Sigmoid colon (tissue), 7 donors: ENCODE results near the gene GAL3ST1. TPM values are rescaled to one million over a fixed set of nuclear protein-coding genes. Genes with fewer than 3 reads are reported as not detected.

ENCODE experiments used
- DNase-seq: peaks from one replicate; pipeline ENCODE4 v3.0.0-alpha.2; 2019
- H3K27ac ChIP-seq, 4 donors: fragments of 200-600 bp; sonication (generic); one replicate each; pipeline ENCODE4 v1.5.1; 2016 to 2019; ENCODE audit warnings: mild to moderate bottlenecking in 1 of 4
- H3K27me3 ChIP-seq, 3 donors: fragments of 200-600 bp; sonication (generic); one replicate each; pipeline ENCODE4 v1.5.1; 2019; ENCODE audit warnings: mild to moderate bottlenecking in 1 of 3
- H3K36me3 ChIP-seq, 4 donors: fragments of 200-600 bp; sonication (generic); one replicate each; pipeline ENCODE4 v1.5.1; 2016 to 2019
- H3K4me1 ChIP-seq, 4 donors: fragments of 200-600 bp; sonication (generic); one replicate each; pipeline ENCODE4 v1.5.1; 2017 to 2019
- H3K4me3 ChIP-seq, 4 donors: fragments of 200-600 bp; sonication (generic); one replicate each; pipeline ENCODE4 v1.5.1; 2017 to 2019; ENCODE audit warnings: mild to moderate bottlenecking in 2 of 4, moderate library complexity in 1 of 4
- H3K9me3 ChIP-seq, 4 donors: fragments of 200-600 bp in 3 of 4; sonication (generic) in 3 of 4; one replicate each; pipeline versions ENCODE4 v1.5.1 to v1.6.1; 2013 to 2019
- EP300 ChIP-seq, 4 donors: sonication (generic); formaldehyde crosslinking; IDR thresholded peaks; one replicate each; pipeline ENCODE4 v1.6.1; 2017; ENCODE audit warnings: antibody characterized with exemption in 4 of 4
- POLR2A ChIP-seq, 2 donors: fragments of 450-650 bp; IDR thresholded peaks; one replicate each; pipeline ENCODE4 v1.6.1; 2016; ENCODE audit warnings: antibody characterized with exemption in 2 of 2, mild to moderate bottlenecking in 2 of 2, moderate library complexity in 2 of 2
- POLR2AphosphoS5 ChIP-seq, 4 donors: sonication (generic); formaldehyde crosslinking; IDR thresholded peaks; one replicate each; pipeline ENCODE4 v1.6.1; 2017; ENCODE audit warnings: antibody characterized with exemption in 4 of 4
- WGBS, 2 donors: extraction: QIAGEN DNeasy Blood & Tissue Kit; methylation state at CpG; one replicate each; pipeline ENCODE4 v1.1.7; 2013; 5-methylcytosine and 5-hydroxymethylcytosine counted together
- intact Hi-C: fragments of 100-400 bp; cut with DNase I; formaldehyde crosslinking; loops from one replicate; pipeline ENCODE4 v1.15.1; 2023
- polyA plus RNA-seq, 3 donors: library from polyadenylated mRNA; stranded (reverse); fragments of 200-250 nt; gene quantifications; one replicate each; pipeline ENCODE4 v1.2.3, GENCODE V29; 2013
- total RNA-seq, 4 donors: library from RNA; depleted of rRNA; stranded (reverse); fragments of >200 nt; gene quantifications; one replicate each; pipeline ENCODE4 v1.1.0, GENCODE V29; 2016
- TF ChIP-seq, protein P1 (sequence below), 4 experiments: fragments of 450-650 bp in 3 of 4; fragments of 200-600 bp in 1 of 4; IDR thresholded peaks; one replicate each; pipeline ENCODE4 v1.5.1; 2016 to 2019; ENCODE audit warnings: antibody characterized with exemption in 4 of 4, mild to moderate bottlenecking in 3 of 4, moderate library complexity in 2 of 4
- donor health status: healthy with polysubstance abuse.
- donor health status: Bipolar disorder and iron deficiency.
- donor health status: healthy.

The GAL3ST1 gene
- total and polyA plus RNA-seq, 7 donors, result 0.68 to 10.2 (median 2.8) TPM

DNA sequence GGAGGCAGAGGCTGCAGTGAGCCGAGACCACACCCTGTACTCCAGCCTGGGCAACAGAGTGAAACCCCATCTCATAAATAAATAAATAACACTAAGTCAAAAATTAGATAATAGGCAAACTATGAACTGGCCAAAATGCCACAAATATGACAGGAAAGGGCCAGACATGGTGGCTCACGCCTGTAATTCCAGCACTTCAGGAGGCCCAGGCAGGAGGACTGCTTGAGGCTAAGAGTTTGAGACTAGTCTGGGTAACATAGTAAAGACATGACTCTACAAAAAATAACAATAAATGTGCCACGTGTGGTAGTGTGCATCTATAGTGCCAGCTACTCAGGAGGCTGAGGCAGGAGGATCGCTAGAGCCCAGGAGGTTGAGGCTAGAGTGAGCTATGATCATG is 47.8 kb downstream of the GAL3ST1 start:
- no peak for DNase-seq
- intact Hi-C loops, result no loop called here
- 77 to 89% methylated on average over 4 of the region's 4 CpGs for WGBS, 2 donors

DNA sequence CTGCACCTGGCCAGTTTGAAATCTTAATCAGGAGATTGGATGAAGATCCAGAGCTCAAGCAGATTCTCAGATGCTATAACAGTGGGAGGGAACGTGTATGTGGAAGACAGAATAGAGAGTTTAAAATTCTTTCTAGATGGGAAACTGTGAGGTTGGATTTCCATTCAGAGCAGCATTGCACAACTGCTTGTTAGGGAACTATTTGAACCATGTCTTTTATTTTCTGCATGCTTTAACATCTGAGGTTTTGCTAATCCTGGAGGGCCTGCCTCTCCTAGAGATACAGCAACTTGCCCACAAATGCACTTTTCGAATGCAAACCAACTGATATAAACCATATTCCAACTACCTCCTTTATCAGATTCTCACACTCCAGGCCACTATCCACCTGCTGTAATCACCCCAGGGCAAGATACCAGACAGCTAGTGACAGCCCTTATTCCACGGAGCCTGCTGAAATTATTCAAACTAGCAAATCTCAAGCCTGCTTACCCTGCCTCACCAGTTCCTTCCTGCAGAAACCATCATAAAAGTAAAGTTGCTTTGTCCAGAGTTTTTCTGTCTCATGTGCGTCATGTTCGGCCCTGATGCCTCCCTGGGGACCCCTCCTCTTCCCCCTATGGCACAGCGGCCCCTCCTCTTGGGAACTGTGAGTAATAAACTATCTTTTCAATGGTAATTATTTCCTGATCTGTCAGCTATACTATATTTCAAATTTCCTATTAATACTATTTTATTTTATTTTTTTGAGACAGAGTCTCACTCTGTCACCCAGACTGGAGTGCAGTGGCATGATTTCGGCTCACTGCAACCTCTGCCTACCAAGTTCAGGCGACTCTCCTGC is 50.6 kb downstream of the GAL3ST1 start:
- no peaks in the 10 kb centered on the region for H3K36me3 ChIP-seq
- TF ChIP-seq POLR2AphosphoS5 (IDR thresholded peaks at IDR 0.05) (no peak), POLR2A (IDR thresholded peaks at IDR 0.05) (no peak), EP300 (IDR thresholded peaks at IDR 0.05) (no peak)
- TF ChIP-seq, protein P1, sequence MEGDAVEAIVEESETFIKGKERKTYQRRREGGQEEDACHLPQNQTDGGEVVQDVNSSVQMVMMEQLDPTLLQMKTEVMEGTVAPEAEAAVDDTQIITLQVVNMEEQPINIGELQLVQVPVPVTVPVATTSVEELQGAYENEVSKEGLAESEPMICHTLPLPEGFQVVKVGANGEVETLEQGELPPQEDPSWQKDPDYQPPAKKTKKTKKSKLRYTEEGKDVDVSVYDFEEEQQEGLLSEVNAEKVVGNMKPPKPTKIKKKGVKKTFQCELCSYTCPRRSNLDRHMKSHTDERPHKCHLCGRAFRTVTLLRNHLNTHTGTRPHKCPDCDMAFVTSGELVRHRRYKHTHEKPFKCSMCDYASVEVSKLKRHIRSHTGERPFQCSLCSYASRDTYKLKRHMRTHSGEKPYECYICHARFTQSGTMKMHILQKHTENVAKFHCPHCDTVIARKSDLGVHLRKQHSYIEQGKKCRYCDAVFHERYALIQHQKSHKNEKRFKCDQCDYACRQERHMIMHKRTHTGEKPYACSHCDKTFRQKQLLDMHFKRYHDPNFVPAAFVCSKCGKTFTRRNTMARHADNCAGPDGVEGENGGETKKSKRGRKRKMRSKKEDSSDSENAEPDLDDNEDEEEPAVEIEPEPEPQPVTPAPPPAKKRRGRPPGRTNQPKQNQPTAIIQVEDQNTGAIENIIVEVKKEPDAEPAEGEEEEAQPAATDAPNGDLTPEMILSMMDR (IDR thresholded peaks at IDR 0.05), result no peak
- no peaks in the 10 kb centered on the region for H3K4me1 ChIP-seq
- no peaks in the 10 kb centered on the region for H3K9me3 ChIP-seq
- intact Hi-C loops, result no loop called here
- H3K27me3 ChIP-seq, result peaks cover 0 to 6% (median 0%) of the 10 kb centered on the region in 3 donors
- WGBS, 2 donors, result 83% methylated on average over 8 of the region's 8 CpGs
- no peak overlapping the region for H3K4me3 ChIP-seq
- no peak for DNase-seq
- no peak overlapping the region for H3K27ac ChIP-seq

More for the DNA sequence above, 47.8 kb downstream of the GAL3ST1 start:
- no peak overlapping the region for H3K4me3 ChIP-seq
- H3K27me3 ChIP-seq, result no peaks in the 10 kb centered on the region
- H3K36me3 ChIP-seq, result no peaks in the 10 kb centered on the region
- no peaks in the 10 kb centered on the region for H3K4me1 ChIP-seq
- no peak overlapping the region for H3K27ac ChIP-seq
- no peaks in the 10 kb centered on the region for H3K9me3 ChIP-seq
- TF ChIP-seq, protein P1 (IDR thresholded peaks at IDR 0.05), result no peak
- TF ChIP-seq POLR2A (IDR thresholded peaks at IDR 0.05), result no peak
- TF ChIP-seq POLR2AphosphoS5 (IDR thresholded peaks at IDR 0.05), result no peak
- no peak for TF ChIP-seq EP300 (IDR thresholded peaks at IDR 0.05)

DNA sequence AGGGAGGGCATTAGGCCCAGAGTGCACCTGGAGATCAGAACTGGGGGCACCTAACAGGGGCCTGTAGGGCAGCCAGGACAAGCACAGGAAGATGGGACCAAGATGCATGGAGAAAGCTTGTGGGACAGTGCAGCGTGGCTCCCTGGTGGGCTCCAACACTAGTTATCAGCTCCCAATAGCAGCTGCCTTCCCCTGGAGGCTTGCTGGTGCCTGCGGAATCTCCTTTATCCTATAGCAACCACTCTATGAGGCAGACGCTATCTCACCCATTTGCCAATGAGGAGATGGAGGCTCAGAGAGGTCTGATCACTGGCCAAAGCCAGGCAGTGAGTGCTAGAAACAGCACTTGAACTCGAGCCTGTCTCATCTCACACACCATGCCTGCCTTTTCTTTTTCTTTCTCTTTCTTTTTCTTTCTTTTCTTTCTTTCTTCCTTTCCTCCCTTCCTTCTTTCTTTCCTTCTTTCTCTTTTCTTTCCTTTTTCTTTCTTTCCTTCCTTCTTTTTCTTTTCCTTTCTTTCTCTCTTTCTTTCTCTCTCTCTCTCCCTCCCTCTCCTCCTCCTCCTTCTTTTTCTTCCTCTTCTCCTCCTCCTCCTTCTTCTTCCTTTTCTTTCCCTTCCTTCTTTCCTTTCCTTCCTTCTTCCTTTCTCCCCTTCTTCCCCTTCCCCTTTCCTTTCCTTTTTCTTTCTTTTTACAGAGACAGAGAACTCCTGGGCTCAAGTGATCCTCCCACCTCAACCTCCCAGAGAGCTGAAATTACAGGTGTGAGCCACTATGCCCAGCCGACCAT is 52.9 kb downstream of the GAL3ST1 start:
- intact Hi-C loops, result no loop called here
- WGBS, 2 donors, result 75 to 79% methylated on average over 5 of the region's 5 CpGs
- Histone ChIP-seq H3K27me3 (peaks cover 0 to 6% (median 0%) of the 10 kb centered on the region in 3 donors), H3K36me3 (no peaks in the 10 kb centered on the region), H3K27ac (no peak overlapping the region), H3K4me3 (no peak overlapping the region), H3K4me1 (no peaks in the 10 kb centered on the region), H3K9me3 (no peaks in the 10 kb centered on the region)
- TF ChIP-seq EP300 (IDR thresholded peaks at IDR 0.05) (no peak), POLR2A (IDR thresholded peaks at IDR 0.05) (no peak), POLR2AphosphoS5 (IDR thresholded peaks at IDR 0.05) (no peak)
- TF ChIP-seq, protein P1 (IDR thresholded peaks at IDR 0.05), result no peak
- no peak for DNase-seq

DNA sequence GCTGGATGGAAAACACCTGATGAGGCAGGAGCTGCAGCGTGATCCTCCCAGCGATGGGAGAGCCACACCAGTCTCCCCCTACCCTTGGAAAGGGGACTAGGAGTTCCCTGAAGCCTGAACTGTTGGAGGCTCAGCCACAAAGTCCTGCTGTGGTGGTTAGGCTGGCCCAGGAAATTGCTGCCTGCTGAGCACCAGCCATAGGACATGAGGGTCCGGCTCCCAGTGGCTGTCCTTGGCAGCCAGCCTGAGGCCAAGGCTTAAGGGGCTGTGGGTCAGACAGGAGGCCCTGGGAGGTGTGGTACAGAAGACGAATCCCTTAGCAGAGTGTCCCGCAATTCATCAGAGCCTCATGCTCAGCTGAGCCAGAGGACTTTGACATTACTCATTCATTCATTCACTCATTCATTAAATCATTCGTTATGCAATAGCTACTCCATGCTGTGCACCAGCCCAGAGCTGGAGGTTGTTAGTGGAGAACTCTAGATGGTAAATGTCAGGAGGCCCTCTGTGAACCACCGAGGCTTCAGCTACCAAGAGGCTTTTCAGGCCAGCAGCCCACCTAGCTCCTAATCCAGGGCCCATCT is 54.5 kb downstream of the GAL3ST1 start:
- TF ChIP-seq, protein P1 (IDR thresholded peaks at IDR 0.05), result no peak
- no peak for TF ChIP-seq EP300 (IDR thresholded peaks at IDR 0.05)
- no peak for TF ChIP-seq POLR2A (IDR thresholded peaks at IDR 0.05)
- TF ChIP-seq POLR2AphosphoS5 (IDR thresholded peaks at IDR 0.05), result no peak
- DNase-seq, result no peak
- Histone ChIP-seq H3K4me1 (no peaks in the 10 kb centered on the region), H3K36me3 (no peaks in the 10 kb centered on the region), H3K27ac (no peak overlapping the region), H3K9me3 (no peaks in the 10 kb centered on the region), H3K4me3 (no peak overlapping the region), H3K27me3 (peaks cover 0 to 6% (median 0%) of the 10 kb centered on the region in 3 donors)
- 91% methylated on average over 7 of the region's 7 CpGs for WGBS, 2 donors
- intact Hi-C loops, result no loop called here
